SKM-1 treated with dmso at 0.1 percent for 144 hours (cell line): ENCODE results near the gene SIRT5.

ENCODE experiments used
- DNase-seq: peaks from one replicate; lab custom pipeline; 2025; ENCODE audit not compliant: unreplicated experiment; lab: John Stamatoyannopoulos, UW

SIRT5 gene

DNA sequence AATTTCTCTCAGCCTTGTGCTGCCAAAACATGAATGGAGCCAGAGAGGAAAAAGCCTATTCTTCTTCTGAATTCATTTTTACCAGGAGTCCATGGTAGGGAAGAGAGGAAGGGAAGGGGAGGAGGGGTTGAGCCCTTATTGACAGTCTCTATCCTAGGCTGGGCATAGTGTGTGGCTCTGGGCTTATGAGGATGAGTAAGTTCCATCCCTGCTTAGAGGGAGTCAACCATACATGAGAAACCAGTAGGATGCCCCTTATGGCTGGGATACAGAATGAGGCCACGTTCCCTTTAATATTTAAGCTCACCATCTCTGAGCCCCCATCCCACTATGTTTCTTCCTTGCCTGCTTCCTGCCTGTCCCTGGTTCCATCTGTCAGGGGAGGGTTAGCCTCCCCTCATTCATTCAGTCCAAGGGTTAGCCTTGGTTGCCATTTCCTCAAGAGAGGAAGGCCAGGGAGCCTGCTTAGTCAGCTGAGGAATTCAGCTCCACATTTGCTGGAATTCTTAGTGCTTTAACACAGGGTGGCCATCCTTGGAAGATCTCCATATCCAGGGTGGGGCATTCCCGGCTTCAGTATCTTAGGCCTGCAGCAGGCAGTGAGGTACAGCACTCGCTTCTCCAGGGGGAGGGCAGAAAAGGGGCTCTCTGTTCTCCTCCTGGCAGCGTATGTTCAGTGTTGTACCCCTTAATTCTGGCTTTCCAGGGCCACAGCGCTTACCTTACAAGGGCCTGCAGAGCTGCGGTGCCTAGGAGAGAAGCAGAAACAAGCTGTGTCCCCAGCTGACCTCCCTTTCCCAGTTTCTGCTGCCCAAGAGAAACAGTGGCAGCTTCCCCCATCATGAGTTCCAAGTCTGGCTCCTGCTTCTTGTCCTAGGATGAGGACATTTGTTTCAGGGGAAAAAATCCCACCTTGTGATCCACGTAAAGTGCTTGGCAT lies 12.5 kb downstream of the SIRT5 start:
- DNase-seq: no peak

DNA sequence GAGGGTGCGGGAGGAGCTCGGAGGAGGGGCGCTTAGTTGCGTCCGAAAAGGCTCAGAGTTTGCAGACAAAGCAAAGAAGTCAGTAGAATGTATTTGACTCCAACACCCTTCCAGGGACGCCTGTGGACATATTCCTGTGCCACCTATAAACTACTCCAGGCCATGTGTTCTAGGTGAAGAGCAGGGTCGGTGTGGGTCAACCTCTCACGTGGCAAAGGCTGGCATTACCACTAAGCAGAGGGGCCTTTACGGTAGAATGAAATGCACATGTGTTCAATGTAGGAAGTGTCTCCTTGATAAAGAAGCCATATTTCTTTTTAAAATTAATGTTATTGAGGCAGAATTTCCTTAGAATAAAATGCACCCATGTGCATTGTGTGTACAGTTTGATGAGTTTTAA lies 15.4 kb downstream of the SIRT5 start:
- no peak for DNase-seq

GRCh38 chr6:13590574-13591153 lies 16.3 kb downstream of the SIRT5 start:
- DNase-seq: no peak

GRCh38 chr6:13591205-13591921 lies 17.0 kb downstream of the SIRT5 start:
- no peak for DNase-seq

- no peak for DNase-seq
These were observed 18.7 kb downstream of the SIRT5 start for GRCh38 chr6:13593103-13593502.

- no peak for DNase-seq
These were observed 19.3 kb downstream of the SIRT5 start for GRCh38 chr6:13593720-13594119.

DNA sequence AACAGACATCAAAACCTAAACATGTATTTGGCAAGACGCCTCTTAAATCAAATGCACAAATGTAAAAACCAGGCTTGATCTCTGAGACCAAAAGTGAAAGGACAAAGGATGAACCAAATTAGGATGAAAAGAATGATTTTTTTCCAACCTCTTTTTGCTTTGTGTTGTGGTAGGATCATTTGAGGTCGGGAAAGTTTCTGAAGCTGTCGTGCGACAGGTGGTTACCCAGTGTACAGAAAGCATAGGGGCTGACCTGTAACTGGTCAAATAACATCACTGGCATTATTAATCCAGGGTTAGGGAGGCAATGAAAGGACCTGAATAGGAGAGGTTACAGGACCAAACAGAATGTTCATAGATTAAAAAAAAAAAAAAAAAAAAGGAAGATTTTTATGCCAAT lies 22.7 kb downstream of the SIRT5 start:
- no peak for DNase-seq

- no peak for DNase-seq
These were observed 25.6 kb downstream of the SIRT5 start for GRCh38 chr6:13600036-13600435.

- DNase-seq: no peak
These were observed 29.7 kb downstream of the SIRT5 start for GRCh38 chr6:13604135-13604534.

GRCh38 chr6:13604546-13605416 lies 30.4 kb downstream of the SIRT5 start:
- no peak for DNase-seq

DNA sequence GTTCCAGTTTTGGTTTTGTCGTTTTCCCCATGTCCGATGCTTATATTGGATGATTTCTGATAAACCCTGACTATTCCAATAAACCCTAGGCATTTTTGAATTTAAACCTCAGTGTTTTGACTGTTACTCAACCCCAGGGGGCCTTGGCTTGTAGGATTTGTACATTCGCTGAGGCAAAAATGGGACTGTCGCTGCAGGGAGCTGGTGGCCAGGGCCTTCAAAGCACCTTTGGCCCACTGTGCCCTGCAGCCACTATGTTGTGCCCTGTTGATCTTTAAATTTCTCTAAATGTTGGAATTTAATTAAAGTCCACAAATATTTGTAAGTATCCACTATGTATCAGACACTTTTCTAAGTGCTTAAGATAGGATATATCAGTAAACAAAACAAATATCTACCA lies 31.2 kb downstream of the SIRT5 start:
- no peak for DNase-seq

GRCh38 chr6:13611715-13612114 lies 37.3 kb downstream of the SIRT5 start:
- DNase-seq: no peak

- no peak for DNase-seq
These were observed 38.7 kb downstream of the SIRT5 start for GRCh38 chr6:13613029-13613594.

DNA sequence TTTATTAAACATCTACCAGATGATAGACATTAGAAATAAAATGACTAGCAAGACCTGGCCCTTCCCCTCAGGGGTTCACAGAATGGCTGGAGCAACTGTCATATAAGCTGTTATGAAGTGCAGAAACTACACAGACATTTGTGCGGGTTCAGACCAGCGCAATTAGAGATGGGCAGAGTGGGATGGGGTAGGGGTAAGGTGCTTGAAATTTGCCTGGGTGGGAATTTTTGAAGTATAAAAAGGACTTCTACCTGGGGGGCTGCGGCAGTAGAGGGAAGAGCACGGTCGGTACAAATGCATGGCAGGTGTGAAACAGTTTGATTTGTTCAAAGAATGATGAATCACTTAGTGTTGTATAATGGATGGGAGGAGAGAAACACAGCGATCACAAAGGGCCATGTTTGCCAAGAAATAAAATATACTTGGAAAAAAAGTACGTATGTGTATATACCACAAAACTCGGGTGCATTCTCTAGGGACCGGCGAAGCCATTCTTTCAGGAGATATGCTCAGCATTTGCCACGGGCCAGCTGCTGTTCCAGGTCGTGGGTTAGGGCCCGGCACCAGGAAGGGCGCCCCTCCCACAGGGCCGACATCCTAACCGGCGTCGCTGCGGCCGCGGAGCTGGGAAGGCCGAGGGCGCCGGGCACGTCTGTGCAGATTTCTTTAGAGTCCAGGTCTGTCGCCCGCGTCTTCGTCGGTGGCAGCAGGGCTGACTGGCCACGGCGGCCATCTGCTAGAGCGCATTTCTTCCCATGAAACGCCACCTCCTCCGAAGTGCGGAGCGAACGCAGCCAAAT lies 39.9 kb downstream of the SIRT5 start:
- peak; percentile 37 for DNase-seq

DNA sequence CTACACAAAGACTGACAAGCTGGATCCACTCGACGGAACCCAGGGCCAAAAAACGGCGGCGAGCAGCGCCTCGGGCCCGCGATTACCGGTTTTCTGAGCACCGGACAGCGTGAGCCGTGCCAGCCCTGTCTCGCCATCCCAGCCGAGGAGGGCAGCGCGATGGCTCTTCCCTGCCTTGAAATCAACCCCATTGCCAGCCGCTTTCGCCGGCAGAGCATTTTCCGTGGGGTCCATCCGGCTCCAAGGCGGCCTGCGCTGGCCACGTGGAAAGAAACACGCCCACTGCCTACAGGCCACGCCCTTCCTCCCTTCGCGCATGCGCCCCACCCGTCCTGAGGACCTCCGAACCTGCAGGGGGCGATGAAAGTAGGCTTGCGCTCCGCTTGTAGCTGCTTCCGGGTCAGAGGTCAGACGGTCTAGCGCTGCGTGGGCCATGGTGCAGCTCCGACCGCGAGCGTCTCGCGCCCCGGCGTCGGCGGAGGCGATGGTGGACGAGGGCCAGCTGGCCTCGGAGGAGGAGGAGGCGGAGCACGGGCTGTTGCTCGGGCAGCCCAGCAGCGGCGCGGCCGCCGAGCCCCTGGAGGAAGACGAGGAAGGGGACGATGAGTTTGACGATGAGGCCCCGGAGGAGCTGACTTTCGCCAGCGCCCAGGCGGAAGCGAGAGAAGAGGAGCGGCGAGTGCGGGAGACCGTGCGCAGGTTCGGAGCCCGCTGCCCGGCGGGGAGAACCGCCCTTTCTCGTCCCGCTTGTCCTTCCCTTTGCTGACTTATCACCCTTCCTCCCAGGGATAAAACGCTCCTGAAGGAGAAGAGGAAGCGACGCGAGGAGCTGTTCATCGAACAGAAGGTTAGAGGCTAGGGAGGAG lies 40.8 kb downstream of the SIRT5 start, which contains the start of gene NOL7:
TSS of gene NOL7 (plus strand) at position 410 of the 866 bp plus-strand sequence. CDS start at position 434, 24 bp downstream.
- DNase-seq: peak; percentile 93

- DNase-seq: no peak
These were observed 41.4 kb downstream of the SIRT5 start for GRCh38 chr6:13615792-13616120.

DNA sequence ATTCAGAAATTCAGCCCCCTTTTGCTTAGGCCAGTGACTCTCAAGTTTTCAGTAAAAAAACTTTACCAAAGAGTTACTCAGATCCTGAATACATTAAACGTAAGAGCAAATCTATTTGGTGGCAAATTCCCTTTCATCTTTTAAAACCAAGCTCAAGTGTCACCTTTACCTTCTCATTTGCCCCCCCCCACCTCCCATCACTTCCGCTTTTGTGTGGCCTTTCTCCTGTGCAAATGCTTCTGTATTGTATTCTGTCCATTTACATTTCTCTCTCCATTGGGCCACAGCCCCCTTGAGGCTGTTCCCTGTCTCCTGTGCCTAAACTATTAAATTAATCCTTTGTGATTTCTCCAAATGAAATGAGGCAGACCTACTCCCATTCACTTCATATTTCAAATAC lies 42.7 kb downstream of the SIRT5 start:
- no peak for DNase-seq

DNA sequence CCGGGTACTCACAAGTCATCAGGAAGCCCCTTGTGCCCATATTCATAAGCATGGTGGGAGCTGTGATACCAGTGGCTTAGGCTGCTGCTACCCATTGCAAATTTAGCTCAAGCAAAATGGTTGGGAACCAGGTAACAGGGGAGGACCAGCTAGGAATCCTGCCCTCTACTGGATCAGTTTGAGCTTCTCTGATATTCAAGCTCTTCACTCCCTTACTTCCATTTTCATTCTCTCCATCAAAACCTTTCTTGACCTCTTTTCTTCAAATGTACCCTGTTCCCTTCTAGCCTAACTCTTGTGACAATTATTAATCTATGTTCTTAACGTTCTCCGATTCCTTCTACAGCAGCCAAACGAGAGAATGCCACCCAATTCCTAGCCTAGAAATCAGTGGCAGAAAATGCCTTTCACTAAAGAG lies 50.5 kb downstream of the SIRT5 start:
- DNase-seq: peak; percentile 43
